H1 (cell line): ENCODE data around the gene CD151. TPM values are rescaled to one million over a fixed set of nuclear protein-coding genes. Genes with fewer than 3 reads are reported as not detected.

ENCODE experiments used
- CTCF ChIA-PET: fragments of 300-600 bp; sonication (Branson Sonifier 250); formaldehyde crosslinking; loops from one replicate; lab custom pipeline; 2021; ENCODE audit not compliant: partially characterized antibody; lab: Charles Lee
- POLR2A ChIA-PET: fragments of 300-600 bp; sonication (Branson Sonifier 250); formaldehyde crosslinking; loops from one replicate; lab custom pipeline; 2021; ENCODE audit warnings: inconsistent platforms; ENCODE audit not compliant: partially characterized antibody; lab: Charles Lee
- DNase-seq, 2 experiments: peaks; one replicate each; pipeline versions ENCODE4 v3.0.0 to v3.0.0-alpha.2; 2010 to 2022; ENCODE audit warnings: low spot score in 2 of 2, low read depth in 1 of 2, mixed read lengths in 1 of 2
- FAIRE-seq: peaks from 2 replicates; lab custom pipeline; 2011; peaks lifted over from hg19 to GRCh38; lab: Jason Lieb, UNC
- H2AFZ ChIP-seq: 2 replicates; pipeline ENCODE4 v1.8.1; 2012; ENCODE audit warnings: low read length, inconsistent platforms
- H2AK5ac ChIP-seq: 2 replicates; pipeline ENCODE4 v1.6.1; 2013; ENCODE audit warnings: low read depth, low read length
- H2BK120ac ChIP-seq: replicated peaks from 2 replicates; pipeline ENCODE3; 2013; ENCODE audit warnings: low read depth, low read length, inconsistent platforms
- H2BK12ac ChIP-seq: 2 replicates; pipeline ENCODE4 v1.6.1; 2013; ENCODE audit warnings: low read depth, low read length
- H2BK15ac ChIP-seq: 2 replicates; pipeline ENCODE4 v1.6.1; 2013; ENCODE audit warnings: low read length
- H2BK20ac ChIP-seq: 2 replicates; pipeline ENCODE4 v1.6.1; 2013; ENCODE audit warnings: low read length
- H2BK5ac ChIP-seq: 2 replicates; pipeline ENCODE4 v1.6.1; 2013; ENCODE audit warnings: low read depth, low read length
- H3K14ac ChIP-seq: 2 replicates; pipeline ENCODE4 v1.6.1; 2013; ENCODE audit warnings: inconsistent platforms; ENCODE audit not compliant: insufficient read length
- H3K18ac ChIP-seq: 2 replicates; pipeline ENCODE4 v1.6.1; 2013; ENCODE audit warnings: low read length; ENCODE audit errors: extremely low read depth
- H3K23ac ChIP-seq: 2 replicates; pipeline ENCODE4 v1.6.1; 2013; ENCODE audit warnings: inconsistent platforms; ENCODE audit not compliant: insufficient read length
- H3K23me2 ChIP-seq: 2 replicates; pipeline ENCODE4 v1.6.1; 2013; ENCODE audit warnings: low read depth, low read length
- H3K27ac ChIP-seq: 2 replicates; pipeline ENCODE4 v1.6.1; 2011; ENCODE audit warnings: low read depth, low read length, inconsistent platforms
- H3K27me3 ChIP-seq, 4 experiments: replicated peaks in 1 of 4; 1 replicate in 1 of 4; 2 replicates in 3 of 4; pipeline versions ENCODE4 v1.6.1 to v1.8.1; 2011 to 2013; ENCODE audit warnings: low read length in 3 of 4, mild to moderate bottlenecking in 3 of 4, inconsistent platforms in 2 of 4, mixed read lengths in 2 of 4, moderate library complexity in 1 of 4; ENCODE audit not compliant: control insufficient read depth in 3 of 4, insufficient read depth in 3 of 4; ENCODE audit errors: extremely low read depth in 1 of 4
- H3K36me3 ChIP-seq, 4 experiments: 2 replicates each; pipeline versions ENCODE4 v1.6.1 to v1.8.1; 2011 to 2013; ENCODE audit warnings: mild to moderate bottlenecking in 4 of 4, low read length in 3 of 4, moderate library complexity in 2 of 4, control low read depth in 1 of 4, inconsistent platforms in 1 of 4; ENCODE audit not compliant: insufficient read depth in 4 of 4, control insufficient read depth in 2 of 4
- H3K4ac ChIP-seq: replicated peaks from 2 replicates; pipeline ENCODE3; 2013; ENCODE audit warnings: low read length, low read depth, mixed read lengths, inconsistent platforms; ENCODE audit not compliant: insufficient read length
- H3K4me1 ChIP-seq, 4 experiments: replicated peaks in 1 of 4; 1 replicate in 1 of 4; 2 replicates in 3 of 4; pipeline versions ENCODE4 v1.6.1 to v1.8.1; 2011 to 2013; ENCODE audit warnings: low read length in 3 of 4, inconsistent platforms in 2 of 4, mixed read lengths in 1 of 4; ENCODE audit not compliant: insufficient read depth in 4 of 4, control insufficient read depth in 3 of 4
- H3K4me2 ChIP-seq, 2 experiments: 2 replicates each; pipeline versions ENCODE4 v1.6.1 to v1.8.1; 2011 to 2013; ENCODE audit warnings: low read depth in 2 of 2, low read length in 2 of 2, control low read depth in 1 of 2, inconsistent platforms in 1 of 2, mild to moderate bottlenecking in 1 of 2; ENCODE audit not compliant: insufficient read depth in 1 of 2
- H3K4me3 ChIP-seq, 4 experiments: fragments of 200-600, 300-600 bp in 1 of 4; sonication (generic), shearing (Covaris generic), sonication (Bioruptor Twin) in 1 of 4; 2 replicates each; pipeline versions ENCODE4 v1.5.1 to v1.8.1; 2011 to 2016; ENCODE audit warnings: low read length in 4 of 4, low read depth in 3 of 4, control low read depth in 2 of 4, inconsistent platforms in 2 of 4, mild to moderate bottlenecking in 2 of 4, mixed read lengths in 1 of 4, moderate library complexity in 1 of 4; ENCODE audit not compliant: insufficient read depth in 2 of 4; ENCODE audit errors: extremely low read depth in 1 of 4
- H3K56ac ChIP-seq: replicated peaks from 2 replicates; pipeline ENCODE3; 2013; ENCODE audit warnings: low read depth, mild to moderate bottlenecking, mixed read lengths, low read length, inconsistent platforms; ENCODE audit not compliant: insufficient read length
- H3K79me1 ChIP-seq: 2 replicates; pipeline ENCODE4 v1.6.1; 2013; ENCODE audit warnings: low read depth, low read length, control low read depth
- H3K79me2 ChIP-seq, 2 experiments: 2 replicates each; pipeline versions ENCODE4 v1.6.1 to v1.8.1; 2012 to 2013; ENCODE audit warnings: low read length in 2 of 2, mild to moderate bottlenecking in 2 of 2, inconsistent platforms in 1 of 2; ENCODE audit not compliant: insufficient read depth in 2 of 2, control insufficient read depth in 1 of 2
- H3K9ac ChIP-seq, 4 experiments: replicated peaks in 1 of 4; 1 replicate in 1 of 4; 2 replicates in 3 of 4; pipeline versions ENCODE4 v1.6.1 to v1.8.1; 2011 to 2013; ENCODE audit warnings: low read depth in 3 of 4, low read length in 3 of 4, control low read depth in 2 of 4, mild to moderate bottlenecking in 2 of 4, moderate library complexity in 2 of 4, inconsistent platforms in 1 of 4; ENCODE audit errors: extremely low read depth in 1 of 4
- H3K9me3 ChIP-seq, 2 experiments: 2 replicates each; pipeline versions ENCODE4 v1.6.1 to v1.8.1; 2012 to 2013; ENCODE audit warnings: mild to moderate bottlenecking in 2 of 2, moderate library complexity in 2 of 2, control low read depth in 1 of 2, inconsistent platforms in 1 of 2, low read depth in 1 of 2, low read length in 1 of 2, mixed read lengths in 1 of 2; ENCODE audit not compliant: insufficient read depth in 2 of 2
- H4K20me1 ChIP-seq, 2 experiments: replicated peaks in 1 of 2; 2 replicates each; pipeline versions ENCODE3 to v1.8.1; 2011 to 2013; ENCODE audit warnings: inconsistent platforms in 2 of 2, low read length in 2 of 2, mild to moderate bottlenecking in 1 of 2; ENCODE audit not compliant: insufficient read depth in 2 of 2, control insufficient read depth in 1 of 2
- H4K5ac ChIP-seq: 2 replicates; pipeline ENCODE4 v1.6.1; 2013; ENCODE audit warnings: low read length, low read depth, mixed read lengths, inconsistent platforms; ENCODE audit not compliant: insufficient read length
- H4K8ac ChIP-seq: 2 replicates; pipeline ENCODE4 v1.8.0; 2013; ENCODE audit warnings: mild to moderate bottlenecking, moderate library complexity, low read length, inconsistent platforms; ENCODE audit not compliant: insufficient read depth; ENCODE audit errors: extremely low read depth
- H4K91ac ChIP-seq: replicated peaks from 2 replicates; pipeline ENCODE3; 2013; ENCODE audit warnings: low read length, mixed read lengths, inconsistent platforms; ENCODE audit not compliant: insufficient read length
- ATF3 ChIP-seq: IDR thresholded peaks from 2 replicates; pipeline ENCODE4 v1.6.1; 2011; ENCODE audit warnings: low read depth, mild to moderate bottlenecking, low read length; ENCODE audit not compliant: insufficient read depth
- CHD2 ChIP-seq: IDR thresholded peaks from 2 replicates; pipeline ENCODE4 v1.6.1; 2012; ENCODE audit warnings: low read length, improper control_type of control experiment
- E2F6 ChIP-seq: IDR thresholded peaks from 2 replicates; pipeline ENCODE4 v1.6.1; 2012; ENCODE audit warnings: inconsistent platforms
- GABPA ChIP-seq: IDR thresholded peaks from 2 replicates; pipeline ENCODE4 v1.6.1; 2011; ENCODE audit warnings: mild to moderate bottlenecking, low read length, moderate library complexity, borderline replicate concordance; ENCODE audit not compliant: insufficient read depth
- KDM1A ChIP-seq: fragments of 200-600, 300-600 bp; sonication (generic); IDR thresholded peaks from 2 replicates; pipeline ENCODE4 v1.7.1; 2016; ENCODE audit warnings: mild to moderate bottlenecking, low read length, borderline replicate concordance
- KDM4A ChIP-seq: IDR thresholded peaks from one replicate; pipeline ENCODE4 v1.7.1; 2012; ENCODE audit warnings: low read depth, mild to moderate bottlenecking, moderate library complexity, low read length, inconsistent platforms; ENCODE audit not compliant: severe bottlenecking
- NRF1 ChIP-seq: IDR thresholded peaks from 2 replicates; pipeline ENCODE4 v1.6.1; 2011; ENCODE audit warnings: mild to moderate bottlenecking, low read depth, low read length, improper control_type of control experiment
- RNF2 ChIP-seq: fragments of 200-900, 300-1000 bp; sonication (generic); IDR thresholded peaks from 2 replicates; pipeline ENCODE4 v1.7.1; 2016; ENCODE audit warnings: borderline replicate concordance, low read depth, mild to moderate bottlenecking, antibody characterized with exemption, low read length; ENCODE audit not compliant: poor library complexity, severe bottlenecking; ENCODE audit errors: missing control alignments
- SAP30 ChIP-seq: fragments of 300-600 bp; sonication (generic); IDR thresholded peaks from 2 replicates; pipeline ENCODE4 v1.7.1; 2012; ENCODE audit warnings: low read length, moderate library complexity, mild to moderate bottlenecking, inconsistent platforms; ENCODE audit not compliant: insufficient read depth, insufficient replicate concordance
- SIX5 ChIP-seq: IDR thresholded peaks from 2 replicates; pipeline ENCODE4 v1.6.1; 2011; ENCODE audit warnings: mild to moderate bottlenecking, low read depth, low read length
- SRF ChIP-seq: IDR thresholded peaks from 2 replicates; pipeline ENCODE4 v1.6.1; 2011; ENCODE audit warnings: mild to moderate bottlenecking, low read depth, low read length, moderate library complexity
- WGBS, 2 experiments: shearing (Covaris generic) in 1 of 2; methylation state at CpG; one replicate each; pipeline versions ENCODE4 v1.1.6 to v1.1.7; 2013 to 2015; ENCODE audit warnings: low lambda C conversion rate in 2 of 2, mixed read lengths in 2 of 2, inconsistent platforms in 1 of 2, low coverage in 1 of 2, missing lambda C conversion rate in 1 of 2; ENCODE audit not compliant: insufficient replicate concordance in 2 of 2, insufficient coverage in 1 of 2, insufficient read length in 1 of 2; ENCODE audit errors: extremely low coverage in 1 of 2, missing lambda C conversion rate in 1 of 2; 5-methylcytosine and 5-hydroxymethylcytosine counted together
- polyA plus RNA-seq, 7 experiments: library from polyadenylated mRNA; depleted of rRNA in 3 of 7; stranded (reverse) in 5 of 7; unstranded in 2 of 7; fragments of >200 nt in 5 of 7; fragments of 200-250 nt in 2 of 7; gene quantifications; 1 replicate in 5 of 7; 2 replicates in 1 of 7; 4 replicates in 1 of 7; pipeline versions ENCODE4 v1.2.1 to v1.2.3, GENCODE V29; 2011 to 2013; ENCODE audit warnings: missing spikeins in 2 of 7, mixed read lengths in 2 of 7
- total RNA-seq: library from RNA; stranded (reverse); fragmentation: NEBNext Ultra II Directional; extraction: Animal tissue kit (Norgen Biotek cat#: 25700); gene quantifications from 2 replicates; pipeline ENCODE4 v1.2.1, GENCODE V29; 2021

Gene CD151
- total and polyA plus RNA-seq, 2 of the 8 experiments (the other 6 are each of a cell fraction or from before 2014, with no cell fraction given) = 101 to 212 TPM

GRCh38 chr11:792873-793272 lies 39.9 kb upstream of the CD151 start:
- Histone ChIP-seq H3K9me3 (no peaks in the 10 kb centered on the region), H2AFZ (no peak overlapping the region), H3K18ac (no peak overlapping the region), H3K4me1 (peaks cover 4 to 36% (median 25%) of the 10 kb centered on the region in 4 experiments), H2BK5ac (no peak overlapping the region), H3K79me2 (peaks cover 0 to 5% of the 10 kb centered on the region in 2 experiments; a peak in 1 of 4 replicates), H3K14ac (no peak overlapping the region), H2BK12ac (no peak overlapping the region), H2BK120ac (no peak overlapping the region), H2AK5ac (no peak overlapping the region), H2BK15ac (no peak overlapping the region), H4K8ac (no peak overlapping the region), H3K36me3 (peaks cover 0 to 12% (median 0%) of the 10 kb centered on the region in 4 experiments; a peak in 3 of 8 replicates), H2BK20ac (no peak overlapping the region), H3K4ac (no peak overlapping the region), H4K5ac (no peak overlapping the region), H3K4me2 (no peak overlapping the region), H3K23ac (no peak overlapping the region), H3K27ac (no peak overlapping the region), H4K91ac (no peak overlapping the region), H3K27me3 (no peaks in the 10 kb centered on the region), H3K9ac (no peak overlapping the region), H3K4me3 (no peak overlapping the region), H3K23me2 (peaks cover 7% of the 10 kb centered on the region), H4K20me1 (peaks cover 2 to 13% of the 10 kb centered on the region in 2 experiments), H3K79me1 (peaks cover 7% of the 10 kb centered on the region; the same call in 1 of the 2 replicates), H3K56ac (no peak overlapping the region)
- WGBS, 2 experiments = 91% methylated on average over 9 of the region's 13 CpGs; no CpG with 5 or more reads in 1 of the 2 experiments
- ChIA-PET POLR2A (interaction anchor here (0.7 to 53.0 kb wide), 3 partner anchors 16 to 44 kb away, joined by 3 to 1917 read pairs (median 43); partner anchors contain the start of genes CD151, CRACR2B, GATD1 and PNPLA2), CTCF (interaction anchor here (0.6 to 2.2 kb wide), 3 partner anchors 10 to 20 kb away, joined by 3 to 10 read pairs (median 3); no protein-coding TSS in a partner anchor)
- FAIRE-seq = no peak
- no peak for DNase-seq
- TF ChIP-seq KDM1A (no peak), SIX5 (no peak), KDM4A (no peak), SAP30 (no peak), ATF3 (no peak), GABPA (no peak), SRF (no peak), NRF1 (no peak), RNF2 (no peak), E2F6 (no peak), CHD2 (no peak)
